ENCODE data around the gene MARCKS.

- TF ChIP-seq, protein P1, sequence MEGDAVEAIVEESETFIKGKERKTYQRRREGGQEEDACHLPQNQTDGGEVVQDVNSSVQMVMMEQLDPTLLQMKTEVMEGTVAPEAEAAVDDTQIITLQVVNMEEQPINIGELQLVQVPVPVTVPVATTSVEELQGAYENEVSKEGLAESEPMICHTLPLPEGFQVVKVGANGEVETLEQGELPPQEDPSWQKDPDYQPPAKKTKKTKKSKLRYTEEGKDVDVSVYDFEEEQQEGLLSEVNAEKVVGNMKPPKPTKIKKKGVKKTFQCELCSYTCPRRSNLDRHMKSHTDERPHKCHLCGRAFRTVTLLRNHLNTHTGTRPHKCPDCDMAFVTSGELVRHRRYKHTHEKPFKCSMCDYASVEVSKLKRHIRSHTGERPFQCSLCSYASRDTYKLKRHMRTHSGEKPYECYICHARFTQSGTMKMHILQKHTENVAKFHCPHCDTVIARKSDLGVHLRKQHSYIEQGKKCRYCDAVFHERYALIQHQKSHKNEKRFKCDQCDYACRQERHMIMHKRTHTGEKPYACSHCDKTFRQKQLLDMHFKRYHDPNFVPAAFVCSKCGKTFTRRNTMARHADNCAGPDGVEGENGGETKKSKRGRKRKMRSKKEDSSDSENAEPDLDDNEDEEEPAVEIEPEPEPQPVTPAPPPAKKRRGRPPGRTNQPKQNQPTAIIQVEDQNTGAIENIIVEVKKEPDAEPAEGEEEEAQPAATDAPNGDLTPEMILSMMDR (IDR thresholded peaks at IDR 0.05; ENCODE audit: low read length) = no peak
- no peak for TF ChIP-seq EZH2 (IDR thresholded peaks at IDR 0.05; ENCODE audit: borderline replicate concordance, low read length)
Measured at GRCh38 chr6:113881478-113881980, 24.4 kb downstream of the MARCKS start.
